Coronary artery (tissue), 2 donors: ENCODE measurements around the gene NUS1.
"Not testable (repeated sequence)": the region's sequence is repeated elsewhere in the genome, so short reads cannot be mapped to it uniquely, and the experiment has no call there.

Source experiments
- DNase-seq: peaks from one replicate; pipeline ENCODE4 v3.0.0-alpha.2; 2017; ENCODE audit warnings: low spot score
- H3K27ac ChIP-seq, 2 donors: fragments of 200-600 bp; sonication (generic); one replicate each; pipeline ENCODE4 v1.5.1; 2016 to 2019
- H3K4me3 ChIP-seq: fragments of 200-600 bp; sonication (generic); 2 replicates; pipeline ENCODE4 v1.5.1; 2016; ENCODE audit warnings: mild to moderate bottlenecking, moderate library complexity
- TF ChIP-seq, protein P1 (sequence below): fragments of 200-600 bp; sonication (generic); IDR thresholded peaks from one replicate; pipeline ENCODE4 v1.5.1; 2019; ENCODE audit warnings: antibody characterized with exemption

NUS1 gene

DNA sequence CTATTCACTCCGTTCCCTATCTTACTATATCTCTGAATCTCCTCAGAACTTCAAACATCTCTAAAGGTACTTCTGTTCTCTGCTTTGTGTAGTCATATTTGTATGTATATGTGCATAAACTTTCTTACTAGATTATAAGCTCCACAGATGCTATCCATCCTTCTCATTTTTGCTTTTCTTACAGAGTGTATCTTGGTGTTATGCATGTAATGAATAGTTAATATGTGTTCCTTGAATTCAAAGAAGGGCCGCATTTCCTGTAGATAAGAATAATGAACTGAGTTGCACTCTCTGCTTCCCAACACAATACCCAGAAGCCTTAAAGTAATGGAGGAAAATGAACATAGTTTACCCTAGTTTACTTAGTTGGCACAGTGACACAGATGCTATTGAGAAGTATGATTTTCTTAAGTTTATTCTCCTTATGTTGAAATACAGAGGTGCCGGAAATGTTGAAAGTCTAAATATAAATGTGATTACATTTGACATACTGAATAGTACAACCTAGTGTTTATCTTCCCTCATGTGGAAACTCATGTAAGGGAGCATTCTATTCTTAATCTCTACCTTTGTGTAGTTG is 6.0 kb downstream of the NUS1 start:
- Histone ChIP-seq H3K4me3 (no peak overlapping the region), H3K27ac (no peak overlapping the region)
- TF ChIP-seq, protein P1, sequence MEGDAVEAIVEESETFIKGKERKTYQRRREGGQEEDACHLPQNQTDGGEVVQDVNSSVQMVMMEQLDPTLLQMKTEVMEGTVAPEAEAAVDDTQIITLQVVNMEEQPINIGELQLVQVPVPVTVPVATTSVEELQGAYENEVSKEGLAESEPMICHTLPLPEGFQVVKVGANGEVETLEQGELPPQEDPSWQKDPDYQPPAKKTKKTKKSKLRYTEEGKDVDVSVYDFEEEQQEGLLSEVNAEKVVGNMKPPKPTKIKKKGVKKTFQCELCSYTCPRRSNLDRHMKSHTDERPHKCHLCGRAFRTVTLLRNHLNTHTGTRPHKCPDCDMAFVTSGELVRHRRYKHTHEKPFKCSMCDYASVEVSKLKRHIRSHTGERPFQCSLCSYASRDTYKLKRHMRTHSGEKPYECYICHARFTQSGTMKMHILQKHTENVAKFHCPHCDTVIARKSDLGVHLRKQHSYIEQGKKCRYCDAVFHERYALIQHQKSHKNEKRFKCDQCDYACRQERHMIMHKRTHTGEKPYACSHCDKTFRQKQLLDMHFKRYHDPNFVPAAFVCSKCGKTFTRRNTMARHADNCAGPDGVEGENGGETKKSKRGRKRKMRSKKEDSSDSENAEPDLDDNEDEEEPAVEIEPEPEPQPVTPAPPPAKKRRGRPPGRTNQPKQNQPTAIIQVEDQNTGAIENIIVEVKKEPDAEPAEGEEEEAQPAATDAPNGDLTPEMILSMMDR: no peak
- no peak for DNase-seq

DNA sequence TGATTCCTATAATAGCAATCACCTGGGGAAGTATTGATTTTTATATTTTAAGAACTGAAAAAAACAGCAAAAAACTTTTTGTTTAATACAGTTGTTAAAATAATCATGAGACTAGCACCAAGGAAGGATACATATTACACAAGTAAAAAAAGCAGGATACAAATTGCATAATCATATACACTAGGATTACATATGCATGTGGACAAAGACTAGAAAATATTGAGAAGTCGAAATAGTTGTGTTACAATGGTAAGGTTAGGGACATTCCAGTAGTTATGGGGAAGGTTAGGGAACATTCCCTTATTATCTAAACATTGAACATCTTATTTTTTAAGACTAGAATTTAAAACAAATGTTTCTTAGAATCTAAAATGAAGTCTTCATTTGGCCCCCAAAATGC is 9.5 kb downstream of the NUS1 start:
- TF ChIP-seq, protein P1: no peak
- Histone ChIP-seq H3K27ac (no peak overlapping the region), H3K4me3 (no peak overlapping the region)
- DNase-seq: no peak

DNA sequence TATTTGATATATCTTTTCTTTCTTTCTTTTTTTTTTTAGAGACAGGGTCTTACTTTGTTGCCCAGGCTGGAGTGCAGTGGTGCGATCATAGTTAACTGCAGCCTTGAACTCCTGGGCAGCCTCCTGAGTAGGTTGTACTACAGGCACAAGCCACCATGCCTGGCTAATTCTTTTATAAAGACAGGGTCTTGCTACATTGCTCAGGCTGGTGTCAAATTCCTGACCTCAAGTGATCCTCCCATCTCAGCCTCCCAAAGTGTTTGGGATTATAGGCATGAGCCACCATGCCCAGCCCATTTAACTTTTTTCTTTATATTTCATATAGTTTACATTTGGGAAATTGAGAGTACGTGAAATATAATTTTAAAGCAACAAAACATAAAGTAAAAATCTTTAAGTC is 10.1 kb downstream of the NUS1 start:
- Histone ChIP-seq H3K4me3 (no peak overlapping the region), H3K27ac (no peak overlapping the region)
- TF ChIP-seq, protein P1: no peak
- no peak for DNase-seq

DNA sequence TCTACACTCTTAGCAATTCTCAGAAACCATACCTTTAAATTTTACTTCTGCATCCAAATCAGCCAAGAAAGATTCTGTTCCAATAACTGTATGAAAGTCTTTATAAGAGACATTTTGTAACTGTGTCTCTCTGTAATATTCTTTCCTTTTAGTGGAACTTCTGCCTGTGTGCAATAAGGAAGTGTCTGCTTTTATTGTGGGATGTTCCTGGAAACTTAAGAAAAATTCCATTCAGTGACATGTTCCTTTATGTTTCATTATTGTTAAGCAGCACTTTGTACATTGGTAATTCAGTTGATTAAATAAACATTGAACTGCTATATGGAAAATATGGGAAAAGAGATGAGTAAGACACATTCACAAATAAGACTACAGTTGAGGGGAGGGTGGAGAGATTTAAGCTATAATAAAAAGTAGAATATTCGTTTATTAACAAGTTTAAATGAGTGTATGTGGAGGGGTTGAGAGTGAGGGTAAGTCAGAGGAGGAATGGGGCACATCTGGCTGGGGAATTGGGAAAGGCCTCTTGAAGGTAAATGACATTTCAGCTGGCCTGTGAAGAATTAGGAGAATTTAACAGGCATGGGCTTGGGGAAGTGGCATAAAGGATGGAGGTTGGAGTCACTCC is 11.9 kb downstream of the NUS1 start:
- H3K4me3 ChIP-seq: no peak overlapping the region
- H3K27ac ChIP-seq: no peak overlapping the region
- no peak for DNase-seq
- TF ChIP-seq, protein P1: no peak

DNA sequence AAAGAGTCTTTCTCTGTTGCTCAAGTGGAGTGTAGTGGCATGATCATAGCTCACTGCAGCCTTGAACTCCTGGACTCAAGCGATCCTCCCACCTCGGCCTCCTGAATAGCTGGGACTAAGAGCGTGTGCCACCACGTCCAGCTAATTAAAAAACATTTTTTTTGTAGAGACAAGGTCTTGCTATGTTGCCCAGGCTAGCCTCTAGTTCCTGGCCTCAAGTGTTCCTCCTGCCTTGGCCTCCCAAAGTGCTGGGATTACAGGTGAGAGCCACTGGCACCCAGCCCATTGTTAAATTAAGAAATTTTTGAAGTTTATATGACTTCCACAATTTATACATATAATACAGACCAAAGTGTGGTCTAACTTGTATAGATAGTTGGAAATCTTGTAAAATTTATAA is 14.3 kb downstream of the NUS1 start:
- not testable (repeated sequence) for H3K27ac ChIP-seq

DNA sequence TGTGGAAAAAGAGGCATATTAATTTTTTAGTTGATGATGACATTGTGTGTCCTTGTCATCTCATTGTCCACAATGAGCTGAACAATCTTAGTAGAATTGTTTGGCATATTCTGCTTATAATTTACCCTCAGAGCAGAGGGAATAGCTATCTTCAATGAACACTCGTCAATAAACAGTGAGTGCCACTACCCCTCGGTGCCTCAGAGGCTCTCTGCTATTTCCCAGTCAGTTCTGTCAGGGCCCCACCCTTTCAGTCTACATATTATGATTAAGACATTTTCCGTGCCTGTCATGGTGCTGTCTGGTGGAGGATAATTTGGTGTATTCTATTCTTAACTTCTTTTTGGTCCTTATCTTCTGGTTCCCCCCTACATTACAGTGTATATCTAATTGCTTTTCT is 31.2 kb downstream of the NUS1 start:
- H3K4me3 ChIP-seq: no peak overlapping the region
- H3K27ac ChIP-seq: no peak overlapping the region
- TF ChIP-seq, protein P1: no peak
- DNase-seq: no peak

More for the DNA sequence above, 14.3 kb downstream of the NUS1 start:
- H3K4me3 ChIP-seq, DNase-seq: not testable (repeated sequence)

DNA sequence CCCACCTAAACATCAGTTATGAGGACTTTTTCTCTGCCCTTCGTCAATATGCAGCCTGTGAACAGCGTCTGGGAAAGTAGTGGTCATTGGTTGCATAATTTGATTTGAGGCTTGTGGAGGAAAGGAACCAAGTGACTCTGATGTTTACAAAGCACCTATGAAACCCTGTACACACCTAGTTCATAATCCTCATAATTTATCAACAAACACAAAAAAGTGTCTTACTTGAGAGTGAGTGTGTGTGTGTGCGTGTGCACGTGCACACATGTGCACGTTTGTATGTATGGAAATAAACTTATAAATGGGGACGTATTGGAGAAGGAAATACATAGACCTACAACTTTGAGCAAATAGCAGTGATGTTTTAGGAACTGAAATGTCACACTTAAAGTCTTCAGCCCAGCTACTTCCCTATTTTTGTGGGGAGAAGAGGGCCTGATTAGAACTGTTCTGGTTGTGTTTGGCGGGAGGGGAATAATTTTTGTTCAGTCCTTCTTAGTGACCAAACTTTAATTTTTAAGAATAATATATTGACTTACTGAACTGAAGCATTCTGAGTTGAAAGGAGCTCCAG is 31.8 kb downstream of the NUS1 start:
- not testable (repeated sequence) for H3K27ac ChIP-seq, H3K4me3 ChIP-seq, DNase-seq

DNA sequence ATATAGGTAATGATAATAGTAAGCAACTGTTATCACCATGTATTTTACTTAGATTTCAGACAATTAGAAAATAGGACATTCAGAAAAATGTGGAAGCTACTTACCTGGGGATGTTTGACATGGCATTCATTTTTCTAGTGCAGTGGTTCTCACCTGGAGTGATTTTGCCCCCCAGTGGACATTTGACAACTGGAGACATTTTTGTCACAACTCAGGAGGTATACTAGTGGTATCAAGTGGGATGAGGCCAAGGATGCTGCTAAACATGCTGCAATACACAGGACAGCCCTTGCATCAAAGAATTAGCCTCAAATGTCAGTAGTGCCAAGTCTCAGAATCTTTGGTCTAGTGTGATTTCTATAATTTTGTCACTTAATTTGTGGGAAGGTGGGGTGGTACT is 36.1 kb downstream of the NUS1 start:
- no peak for DNase-seq
- TF ChIP-seq, protein P1: no peak
- Histone ChIP-seq H3K27ac (no peak overlapping the region), H3K4me3 (no peak overlapping the region)
